PC-3 (cell line): Measurements from ENCODE around the gene CRLF2. TPM values are rescaled to one million over a fixed set of nuclear protein-coding genes. Genes with fewer than 3 reads are reported as not detected.
"Not testable (repeated sequence)": the region's sequence is repeated elsewhere in the genome, so short reads cannot be mapped to it uniquely, and the experiment has no call there.

Experiments used
- ATAC-seq: fragments of 200-7000 bp; cut with Tn5 transposase; 2 replicates; pipeline ENCODE4 v1.9.1; 2020; ENCODE audit warnings: mild to moderate bottlenecking, moderate library complexity
- BruUV-seq: library from RNA; stranded (reverse); fragments of 400-500 nt; replicated peaks from 2 replicates; lab custom pipeline; 2021; lab: Mats Ljungman, UMichigan
- CTCF ChIA-PET: fragments of 300-600 bp; sonication (Branson Sonifier 250); formaldehyde crosslinking; loops from one replicate; lab custom pipeline; 2022; ENCODE audit warnings: antibody characterized with exemption; lab: Charles Lee
- POLR2A ChIA-PET: fragments of 300-600 bp; sonication (Branson Sonifier 250); formaldehyde crosslinking; loops from one replicate; lab custom pipeline; 2022; ENCODE audit warnings: antibody characterized with exemption; ENCODE audit not compliant: unreplicated experiment; lab: Charles Lee
- DNase-seq: peaks from one replicate; pipeline ENCODE4 v3.0.0-alpha.2; 2015
- H2AFZ ChIP-seq: fragments of 300-600 bp; sonication (generic); 2 replicates; pipeline ENCODE4 v1.6.0; 2016; ENCODE audit warnings: antibody characterized with exemption, low read length
- H3F3A ChIP-seq: fragments of 300-600 bp; sonication (generic); one replicate; pipeline ENCODE4 v1.6.0; 2017; ENCODE audit warnings: antibody characterized with exemption, low read length, control low read depth, mild to moderate bottlenecking; ENCODE audit not compliant: unreplicated experiment
- H3K27ac ChIP-seq: fragments of 300-600 bp; sonication (generic); 2 replicates; pipeline ENCODE4 v1.5.1; 2016; ENCODE audit warnings: mild to moderate bottlenecking, low read length
- H3K27me3 ChIP-seq: fragments of 300-600 bp; sonication (generic); 2 replicates; pipeline ENCODE4 v1.6.1; 2016; ENCODE audit warnings: low read length, mixed read lengths
- H3K36me3 ChIP-seq: fragments of 300-600 bp; sonication (generic); 2 replicates; pipeline ENCODE4 v1.6.1; 2016; ENCODE audit warnings: low read depth, mixed run types, low read length, mixed read lengths
- H3K4me1 ChIP-seq: fragments of 300-600 bp; sonication (generic); 2 replicates; pipeline ENCODE4 v1.5.1; 2016; ENCODE audit warnings: low read length; ENCODE audit not compliant: insufficient read depth
- H3K4me2 ChIP-seq: fragments of 300-600 bp; sonication (generic); 2 replicates; pipeline ENCODE4 v1.6.0; 2016; ENCODE audit warnings: low read length
- H3K4me3 ChIP-seq: fragments of 300-600 bp; sonication (generic); 2 replicates; pipeline ENCODE4 v1.5.1; 2016; ENCODE audit warnings: mild to moderate bottlenecking, low read length, mixed read lengths
- H3K79me2 ChIP-seq: fragments of 300-600 bp; sonication (generic); 2 replicates; pipeline ENCODE4 v1.6.1; 2017; ENCODE audit warnings: low read length, mixed read lengths
- H3K9ac ChIP-seq: fragments of 300-600 bp; sonication (generic); 2 replicates; pipeline ENCODE4 v1.6.0; 2016; ENCODE audit warnings: mild to moderate bottlenecking, low read length
- H3K9me2 ChIP-seq: fragments of 300-600 bp; sonication (generic); replicated peaks from 2 replicates; pipeline ENCODE4 v1.6.1; 2016; ENCODE audit warnings: mixed run types, low read length, mixed read lengths
- H3K9me3 ChIP-seq: fragments of 300-600 bp; sonication (generic); 2 replicates; pipeline ENCODE4 v1.6.1; 2016; ENCODE audit warnings: low read length, mixed read lengths
- H4K20me1 ChIP-seq: fragments of 300-600 bp; sonication (generic); 2 replicates; pipeline ENCODE4 v1.6.1; 2016; ENCODE audit warnings: low read length, mixed read lengths
- EZH2 ChIP-seq: fragments of 300-600 bp; sonication (generic); IDR thresholded peaks from one replicate; pipeline ENCODE4 v1.6.1; 2017; ENCODE audit warnings: antibody characterized with exemption, mild to moderate bottlenecking, low read length; ENCODE audit not compliant: unreplicated experiment
- EZH2phosphoT487 ChIP-seq: fragments of 300-600 bp; sonication (generic); IDR thresholded peaks from 2 replicates; pipeline ENCODE4 v1.6.1; 2018; ENCODE audit warnings: mild to moderate bottlenecking, antibody characterized with exemption, low read length, borderline replicate concordance
- intact Hi-C: fragments of 100-400 bp; cut with micrococcal nuclease; formaldehyde crosslinking; loops from 2 replicates; pipeline ENCODE4 v1.9.0; 2023
- total RNA-seq: library from RNA; depleted of rRNA; stranded (reverse); fragments of >200 nt; gene quantifications from 2 replicates; pipeline ENCODE4 v1.2.3, GENCODE V29; 2014
- TF ChIP-seq, protein P1 (sequence below): fragments of 300-600 bp; sonication (generic); conservative IDR thresholded peaks from 2 replicates; pipeline ENCODE4 v1.5.1; 2017; ENCODE audit warnings: antibody characterized with exemption, low read depth, mild to moderate bottlenecking, low read length

CRLF2 gene
- total RNA-seq, 1 experiment from 2014 or later = not detected

DNA sequence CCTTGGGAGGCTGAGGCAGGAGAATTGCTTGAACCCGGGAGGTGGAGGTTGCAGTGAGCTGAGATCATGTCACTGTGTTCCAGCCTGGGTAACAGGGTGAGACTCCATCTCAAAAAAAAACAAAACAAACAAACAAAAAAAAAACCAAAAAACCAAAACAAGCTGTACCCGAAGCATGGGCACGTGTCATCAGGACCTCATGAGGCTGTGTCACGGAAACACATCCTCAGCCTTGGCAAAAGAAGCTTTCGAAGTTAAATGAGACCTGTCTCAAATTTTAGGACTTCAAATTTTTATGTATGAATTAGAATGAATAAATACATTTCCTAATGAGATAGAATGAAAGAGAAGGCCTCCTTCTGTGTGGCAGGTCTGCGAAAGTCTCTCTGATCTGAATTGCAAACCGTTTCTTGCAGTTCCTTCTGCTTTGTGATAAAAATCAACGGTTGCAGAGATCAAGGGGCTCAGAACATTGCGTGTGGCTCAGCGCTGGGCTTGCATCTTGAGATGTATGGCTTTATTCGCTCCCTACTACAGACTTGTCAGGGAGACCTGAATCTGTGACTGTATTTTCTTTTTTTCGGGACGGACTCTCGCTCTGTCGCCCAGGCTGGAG lies 19.5 kb upstream of the CRLF2 start:
- ChIA-PET CTCF (no interaction called here), POLR2A (no interaction called here)
- no peak overlapping the region for H3K4me3 ChIP-seq
- no peak overlapping the region for H3K4me2 ChIP-seq
- no peak overlapping the region for H3K27ac ChIP-seq
- intact Hi-C loops = no loop called here
- no TSS peak for BruUV-seq
- no peak for ATAC-seq
- no peak for DNase-seq
- no peaks in the 10 kb centered on the region for H3K4me1 ChIP-seq
- no peaks in the 10 kb centered on the region for H3F3A ChIP-seq
- no peaks in the 10 kb centered on the region for H3K27me3 ChIP-seq
- no peaks in the 10 kb centered on the region for H4K20me1 ChIP-seq
- H3K9ac ChIP-seq = no peak overlapping the region
- H2AFZ ChIP-seq = no peak overlapping the region
- no peaks in the 10 kb centered on the region for H3K36me3 ChIP-seq
- no peak for TF ChIP-seq EZH2
- TF ChIP-seq EZH2phosphoT487 = no peak
- TF ChIP-seq, protein P1, sequence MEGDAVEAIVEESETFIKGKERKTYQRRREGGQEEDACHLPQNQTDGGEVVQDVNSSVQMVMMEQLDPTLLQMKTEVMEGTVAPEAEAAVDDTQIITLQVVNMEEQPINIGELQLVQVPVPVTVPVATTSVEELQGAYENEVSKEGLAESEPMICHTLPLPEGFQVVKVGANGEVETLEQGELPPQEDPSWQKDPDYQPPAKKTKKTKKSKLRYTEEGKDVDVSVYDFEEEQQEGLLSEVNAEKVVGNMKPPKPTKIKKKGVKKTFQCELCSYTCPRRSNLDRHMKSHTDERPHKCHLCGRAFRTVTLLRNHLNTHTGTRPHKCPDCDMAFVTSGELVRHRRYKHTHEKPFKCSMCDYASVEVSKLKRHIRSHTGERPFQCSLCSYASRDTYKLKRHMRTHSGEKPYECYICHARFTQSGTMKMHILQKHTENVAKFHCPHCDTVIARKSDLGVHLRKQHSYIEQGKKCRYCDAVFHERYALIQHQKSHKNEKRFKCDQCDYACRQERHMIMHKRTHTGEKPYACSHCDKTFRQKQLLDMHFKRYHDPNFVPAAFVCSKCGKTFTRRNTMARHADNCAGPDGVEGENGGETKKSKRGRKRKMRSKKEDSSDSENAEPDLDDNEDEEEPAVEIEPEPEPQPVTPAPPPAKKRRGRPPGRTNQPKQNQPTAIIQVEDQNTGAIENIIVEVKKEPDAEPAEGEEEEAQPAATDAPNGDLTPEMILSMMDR = no peak
- H3K9me2 ChIP-seq = no peaks in the 10 kb centered on the region
- no peaks in the 10 kb centered on the region for H3K79me2 ChIP-seq
- H3K9me3 ChIP-seq = no peaks in the 10 kb centered on the region

DNA sequence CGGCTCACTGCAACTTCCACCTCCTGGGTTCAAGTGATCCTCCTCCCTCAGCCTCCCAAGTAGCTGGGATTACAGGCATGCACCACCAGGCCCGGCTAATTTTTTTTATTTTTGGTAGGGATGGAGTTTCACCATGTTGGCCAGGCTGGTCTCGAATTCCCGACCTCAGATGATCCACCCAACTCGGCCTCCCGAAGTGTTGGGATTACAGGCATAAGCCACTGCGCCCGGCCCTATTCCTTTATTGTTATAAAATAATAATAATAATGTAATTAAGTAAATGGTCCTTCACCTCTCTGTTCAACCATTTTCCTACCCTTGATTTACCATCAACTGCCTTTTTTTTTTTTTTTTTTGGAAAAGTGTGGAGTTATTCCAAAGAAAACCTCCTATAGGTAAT lies 15.7 kb upstream of the CRLF2 start:
- not testable (repeated sequence) for H3K4me1 ChIP-seq

DNA sequence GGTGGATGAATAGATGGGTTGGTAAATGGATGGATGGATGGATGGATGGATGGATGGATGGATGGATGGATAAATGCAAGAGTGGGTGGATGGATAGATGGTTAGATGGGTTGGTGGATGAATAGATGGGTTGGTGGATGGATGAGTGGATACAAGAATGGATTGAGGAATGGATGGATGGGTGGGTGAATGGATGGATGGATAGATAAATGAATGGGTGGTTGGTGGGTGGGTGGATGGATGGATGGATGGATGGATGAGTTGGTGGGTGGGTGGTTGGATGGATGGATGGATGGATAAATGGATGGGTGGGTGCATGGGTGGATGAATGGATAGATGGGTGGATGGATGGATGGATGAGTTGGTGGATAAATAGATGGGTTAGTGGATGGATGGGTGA lies 13.8 kb upstream of the CRLF2 start:
- no peak overlapping the region for H3K4me3 ChIP-seq
- H3K36me3 ChIP-seq = no peaks in the 10 kb centered on the region
- no peak overlapping the region for H3K4me2 ChIP-seq
- H3K79me2 ChIP-seq = no peaks in the 10 kb centered on the region
- no peaks in the 10 kb centered on the region for H3K9me2 ChIP-seq
- H3K4me1 ChIP-seq = peaks cover 4% of the 10 kb centered on the region; the same call in 1 of the 2 replicates
- ATAC-seq (no peak), DNase-seq (no peak)
- H3K9me3 ChIP-seq = no peaks in the 10 kb centered on the region
- no TSS peak for BruUV-seq
- H2AFZ ChIP-seq = no peak overlapping the region
- H3K27ac ChIP-seq = no peak overlapping the region
- TF ChIP-seq, protein P1 = no peak
- TF ChIP-seq EZH2 (no peak), EZH2phosphoT487 (no peak)
- intact Hi-C loops = no loop called here
- H3F3A ChIP-seq = no peaks in the 10 kb centered on the region
- H3K27me3 ChIP-seq = no peaks in the 10 kb centered on the region
- POLR2A ChIA-PET = no interaction called here
- CTCF ChIA-PET = no interaction called here
- H3K9ac ChIP-seq = no peak overlapping the region
- H4K20me1 ChIP-seq = no peaks in the 10 kb centered on the region

More for the DNA sequence above, 15.7 kb upstream of the CRLF2 start:
- H3K27me3 ChIP-seq, H3K9ac ChIP-seq, H3K36me3 ChIP-seq, POLR2A ChIA-PET, H3F3A ChIP-seq, H3K9me3 ChIP-seq, H3K27ac ChIP-seq, intact Hi-C loops, ATAC-seq, H3K4me3 ChIP-seq, DNase-seq, BruUV-seq, CTCF ChIA-PET, H4K20me1 ChIP-seq, H3K9me2 ChIP-seq, H3K79me2 ChIP-seq, H3K4me2 ChIP-seq, H2AFZ ChIP-seq: not testable (repeated sequence)
